Activated CD8-positive, alpha-beta memory T cell treated with anti-CD3 and anti-CD28 coated beads, Interleukin-2, amount 10 ng/mL, durations not matched to agents 7 days and 5 days (primary cell): Measurements from ENCODE around the gene GRK6. TPM values are rescaled to one million over a fixed set of nuclear protein-coding genes. Genes with fewer than 3 reads are reported as not detected.

Experiments
- ATAC-seq: fragments of 150-1000 bp; cut with Tn5 transposase; one replicate; pipeline ENCODE4 v1.10.0; 2021; ENCODE audit warnings: moderate library complexity
- CTCF ChIA-PET: fragments of 350-600 bp; sonication (Branson Sonifier 250); formaldehyde crosslinking; loops from one replicate; lab custom pipeline; 2021; ENCODE audit warnings: antibody characterized with exemption; lab: Charles Lee
- DNase-seq: peaks from one replicate; pipeline ENCODE4 v3.0.0-alpha.2; 2020
- H3K27ac Mint-ChIP-seq: one replicate; pipeline ENCODE4 v1.8.0; 2021; ENCODE audit warnings: mild to moderate bottlenecking, mixed read lengths
- H3K27me3 Mint-ChIP-seq: one replicate; pipeline ENCODE4 v1.8.0; 2021; ENCODE audit warnings: mixed read lengths
- H3K36me3 Mint-ChIP-seq: one replicate; pipeline ENCODE4 v1.8.0; 2021; ENCODE audit warnings: mild to moderate bottlenecking, mixed read lengths
- H3K4me1 Mint-ChIP-seq: one replicate; pipeline ENCODE4 v1.8.0; 2021; ENCODE audit warnings: mixed read lengths
- H3K4me3 Mint-ChIP-seq: one replicate; pipeline ENCODE4 v1.8.0; 2021; ENCODE audit warnings: mild to moderate bottlenecking, moderate library complexity, mixed read lengths
- H3K9me3 Mint-ChIP-seq: one replicate; pipeline ENCODE4 v1.8.0; 2022; ENCODE audit warnings: low read depth, mixed read lengths
- total RNA-seq, 2 experiments: library from RNA; stranded (reverse); gene quantifications; one replicate each; pipeline ENCODE4 v1.2.3, GENCODE V29; 2021

Gene GRK6
- total RNA-seq, 2 experiments from 2014 or later: 112 to 159 TPM

GRCh38 chr5:177468685-177469628 lies 42.5 kb downstream of the GRK6 start:
- no peak for ATAC-seq
- Mint-ChIP-seq H3K27me3 (no peaks in the 10 kb centered on the region), H3K27ac (peak overlapping the region; percentile 36), H3K4me1 (peaks cover 30% of the 10 kb centered on the region), H3K36me3 (peaks cover 19% of the 10 kb centered on the region), H3K4me3 (no peak overlapping the region), H3K9me3 (no peaks in the 10 kb centered on the region)
- CTCF ChIA-PET: interaction anchor here (0.9 to 9.1 kb wide), 6 partner anchors 11 to 159 kb away, joined by 3 to 136 read pairs (median 7); partner anchors contain the start of gene PDLIM7
- no peak for DNase-seq

- ATAC-seq: no peak
- Mint-ChIP-seq H3K9me3 (no peaks in the 10 kb centered on the region), H3K36me3 (peaks cover 19% of the 10 kb centered on the region), H3K27me3 (no peaks in the 10 kb centered on the region), H3K4me1 (peaks cover 38% of the 10 kb centered on the region), H3K27ac (peak overlapping the region; percentile 91), H3K4me3 (no peak overlapping the region)
- no peak for DNase-seq
- CTCF ChIA-PET: interaction anchor here (0.9 to 9.1 kb wide), 7 partner anchors 11 to 160 kb away, joined by 3 to 136 read pairs (median 6); partner anchors contain the start of gene PDLIM7
Measured at GRCh38 chr5:177469750-177470525, 43.5 kb downstream of the GRK6 start.

- H3K27ac Mint-ChIP-seq: peak overlapping the region; percentile 91
- peaks cover 11% of the 10 kb centered on the region for H3K36me3 Mint-ChIP-seq
- H3K9me3 Mint-ChIP-seq: no peaks in the 10 kb centered on the region
- no peaks in the 10 kb centered on the region for H3K27me3 Mint-ChIP-seq
- peak overlapping the region; percentile 77 for H3K4me3 Mint-ChIP-seq
- ATAC-seq (peak; percentile 0), DNase-seq (no peak)
- peaks cover 45% of the 10 kb centered on the region for H3K4me1 Mint-ChIP-seq
- CTCF ChIA-PET: interaction anchor here (1.0 to 9.1 kb wide), 12 partner anchors 8 to 113 kb away, joined by 3 to 136 read pairs (median 6); partner anchors contain the start of genes PDLIM7, PRR7 and RGS14
Measured at GRCh38 chr5:177470759-177471536, 44.5 kb downstream of the GRK6 start.

- Mint-ChIP-seq H3K9me3 (no peaks in the 10 kb centered on the region), H3K4me3 (peak overlapping the region; percentile 77), H3K4me1 (peaks cover 50% of the 10 kb centered on the region), H3K27ac (peak overlapping the region; percentile 91), H3K27me3 (no peaks in the 10 kb centered on the region), H3K36me3 (peaks cover 7% of the 10 kb centered on the region)
- peak; percentile 90 for DNase-seq
- CTCF ChIA-PET: interaction anchor here (0.8 to 9.1 kb wide), 15 partner anchors 9 to 161 kb away, joined by 3 to 136 read pairs (median 5); partner anchors contain the start of genes PDLIM7, PRR7 and RGS14
- ATAC-seq: peak; percentile 54
Measured at GRCh38 chr5:177471610-177472356, 45.3 kb downstream of the GRK6 start.

- ATAC-seq (peak; percentile 65), DNase-seq (peak; percentile 91)
- Mint-ChIP-seq H3K4me3 (peak overlapping the region; percentile 77), H3K9me3 (no peaks in the 10 kb centered on the region), H3K36me3 (no peaks in the 10 kb centered on the region), H3K27me3 (no peaks in the 10 kb centered on the region), H3K27ac (peak overlapping the region; percentile 91), H3K4me1 (peaks cover 52% of the 10 kb centered on the region)
- CTCF ChIA-PET: interaction anchor here (0.8 to 9.1 kb wide), 12 partner anchors 9 to 162 kb away, joined by 3 to 136 read pairs (median 5); partner anchors contain the start of genes PDLIM7 and RGS14
Measured at GRCh38 chr5:177472460-177473442, 46.3 kb downstream of the GRK6 start.

- DNase-seq: peak; percentile 59
- H3K36me3 Mint-ChIP-seq: no peaks in the 10 kb centered on the region
- H3K4me1 Mint-ChIP-seq: peaks cover 56% of the 10 kb centered on the region
- H3K27me3 Mint-ChIP-seq: no peaks in the 10 kb centered on the region
- no peaks in the 10 kb centered on the region for H3K9me3 Mint-ChIP-seq
- ATAC-seq: peak; percentile 35
- CTCF ChIA-PET: interaction anchor here (2.0 to 9.1 kb wide), 5 partner anchors 15 to 163 kb away, joined by 4 to 136 read pairs (median 35); partner anchors contain the start of gene PDLIM7
- peak within 1 kb of the TSS; percentile 84 for H3K27ac Mint-ChIP-seq
- peak within 1 kb of the TSS; percentile 77 for H3K4me3 Mint-ChIP-seq
Measured at GRCh38 chr5:177473443-177474001, 47.0 kb downstream of the GRK6 start, which contains the start of gene DBN1. Gene DBN1 (minus strand): TSS chr5:177473634. CDS start chr5:177473521, 113 bp downstream.

- H3K27me3 Mint-ChIP-seq: no peaks in the 10 kb centered on the region
- no peaks in the 10 kb centered on the region for H3K36me3 Mint-ChIP-seq
- ATAC-seq: no peak
- no peak for DNase-seq
- H3K4me3 Mint-ChIP-seq: peak overlapping the region; percentile 60
- no peaks in the 10 kb centered on the region for H3K9me3 Mint-ChIP-seq
- H3K4me1 Mint-ChIP-seq: peaks cover 62% of the 10 kb centered on the region
- CTCF ChIA-PET: interaction anchor here (3.4 to 9.1 kb wide), 3 partner anchors 16 to 24 kb away, joined by 12 to 136 read pairs (median 35); partner anchors contain the start of gene PDLIM7
- H3K27ac Mint-ChIP-seq: peak overlapping the region; percentile 73
Measured at GRCh38 chr5:177474002-177474476, 47.6 kb downstream of the GRK6 start.

GRCh38 chr5:177474846-177475562 lies 48.5 kb downstream of the GRK6 start:
- Mint-ChIP-seq H3K27me3 (no peaks in the 10 kb centered on the region), H3K36me3 (no peaks in the 10 kb centered on the region), H3K27ac (peak overlapping the region; percentile 50), H3K4me1 (peaks cover 67% of the 10 kb centered on the region), H3K4me3 (peak overlapping the region; percentile 60), H3K9me3 (no peaks in the 10 kb centered on the region)
- CTCF ChIA-PET: interaction anchor here (1.3 to 9.1 kb wide), 4 partner anchors 12 to 23 kb away, joined by 3 to 136 read pairs (median 9); partner anchors contain the start of gene PDLIM7
- ATAC-seq: no peak
- DNase-seq: no peak

GRCh38 chr5:177475563-177476427 lies 49.3 kb downstream of the GRK6 start:
- ATAC-seq (no peak), DNase-seq (no peak)
- Mint-ChIP-seq H3K9me3 (no peaks in the 10 kb centered on the region), H3K4me1 (peaks cover 61% of the 10 kb centered on the region), H3K27ac (peak overlapping the region; percentile 50), H3K27me3 (no peaks in the 10 kb centered on the region), H3K4me3 (no peak overlapping the region), H3K36me3 (no peaks in the 10 kb centered on the region)
- CTCF ChIA-PET: interaction anchor here (0.8 to 9.1 kb wide), 6 partner anchors 12 to 72 kb away, joined by 3 to 136 read pairs (median 4); partner anchors contain the start of gene PDLIM7
